ENCODE results near the gene CCDC28B.

The CCDC28B gene

DNA sequence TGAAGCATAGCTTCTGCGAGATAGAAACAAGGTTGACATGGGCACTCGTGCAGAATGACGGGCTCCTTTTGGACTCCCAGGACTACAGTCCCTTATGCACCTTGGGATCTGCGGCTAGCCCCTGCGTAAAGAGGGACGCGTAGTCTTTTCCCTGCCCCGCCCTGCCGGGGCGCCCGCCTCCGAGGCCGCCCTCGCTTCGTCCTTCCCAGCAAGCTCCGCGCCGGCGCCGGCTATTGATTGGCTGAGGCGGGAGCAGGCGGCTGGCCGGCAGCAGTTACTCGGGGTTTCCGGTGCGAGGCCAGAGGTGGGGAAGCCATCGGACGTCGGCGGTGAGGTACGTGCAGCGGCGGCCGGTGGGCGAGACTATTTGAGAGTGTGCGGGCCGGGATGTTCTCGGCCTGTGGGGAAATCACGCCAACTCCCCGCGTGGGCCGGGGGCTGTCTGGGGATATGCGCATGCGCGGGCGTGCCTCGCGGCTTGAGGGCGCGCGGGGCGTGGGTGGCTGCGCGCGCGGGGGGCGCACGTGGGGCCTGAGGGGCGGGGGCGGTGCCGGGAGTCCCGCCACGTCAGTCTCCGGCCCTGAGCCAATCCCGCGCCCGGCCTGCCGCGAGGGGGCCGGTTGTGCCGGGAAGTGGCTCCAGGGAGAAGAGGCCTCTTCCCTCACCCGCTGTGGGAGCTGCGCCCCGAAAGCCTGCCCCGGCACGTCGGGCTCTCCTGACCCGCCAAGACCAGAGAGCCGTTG, 20.8 kb upstream of the CCDC28B start, which contains the start of gene TXLNA:
Gene TXLNA (plus strand): TSS at position 233 of the 743 bp plus-strand sequence. CDS start 671 bp downstream, outside the sequence.
- peak; percentile 96 for DNase-seq (ENCODE audit: low read depth)
- H3K9ac ChIP-seq (ENCODE audit: low read length): peak within 1 kb of the TSS; percentile 99

DNA sequence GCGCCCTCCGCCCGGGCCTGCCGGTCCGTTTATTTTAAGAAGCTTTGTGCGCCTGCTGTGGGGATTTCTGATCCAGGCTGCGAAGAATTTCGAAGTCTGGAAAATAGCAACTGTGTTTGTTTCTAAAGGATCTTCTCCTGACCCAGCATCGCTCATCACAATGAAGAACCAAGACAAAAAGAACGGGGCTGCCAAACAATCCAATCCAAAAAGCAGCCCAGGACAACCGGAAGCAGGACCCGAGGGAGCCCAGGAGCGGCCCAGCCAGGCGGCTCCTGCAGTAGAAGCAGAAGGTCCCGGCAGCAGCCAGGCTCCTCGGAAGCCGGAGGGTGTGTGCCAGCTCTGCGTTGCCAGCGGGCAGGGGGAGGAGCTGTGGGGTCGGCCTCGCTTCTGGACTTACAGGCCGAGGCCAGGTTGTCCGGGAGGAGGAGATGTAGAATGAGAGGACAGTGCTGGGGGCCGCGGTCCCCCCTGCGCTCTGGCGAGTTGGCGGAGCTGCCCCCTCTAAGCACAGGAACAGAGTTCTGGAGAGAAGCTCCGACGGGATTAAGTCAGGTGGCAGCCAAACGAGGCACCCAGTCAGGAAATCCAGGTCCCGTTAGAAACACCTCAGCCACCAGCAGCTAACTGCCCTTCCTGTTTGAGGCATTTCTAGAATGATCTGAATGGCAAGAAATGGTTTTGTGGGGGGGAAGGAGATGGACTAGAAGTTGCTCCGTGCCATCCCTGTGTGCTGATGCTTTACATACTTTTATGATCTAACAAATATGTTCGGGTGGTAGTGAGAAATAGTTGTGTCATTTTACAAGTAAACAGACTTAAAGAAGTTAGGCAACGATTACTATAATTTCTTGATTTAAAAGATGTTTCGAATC, 20.0 kb upstream of the CCDC28B start:
- Histone ChIP-seq H3K4me1 (ENCODE audit: control insufficient read depth, insufficient read depth, low read length) (peaks cover 49% of the 10 kb centered on the region), H3K36me3 (ENCODE audit: control insufficient read depth, insufficient read depth, low read length, severe bottlenecking) (peaks cover 14% of the 10 kb centered on the region), H3K27me3 (replicated peaks; ENCODE audit: control insufficient read depth, insufficient read depth, low read length) (no peaks in the 10 kb centered on the region), H3K4me3 (ENCODE audit: low read length) (peak overlapping the region; percentile 86), H3K9ac (ENCODE audit: low read length) (peak overlapping the region; percentile 99), H3K9me3 (ENCODE audit: control insufficient read depth, low read length) (no peaks in the 10 kb centered on the region)
- DNase-seq (ENCODE audit: low read depth): peak; percentile 80

More for the DNA sequence above, 20.8 kb upstream of the CCDC28B start, which contains the start of gene TXLNA:
- Histone ChIP-seq H3K36me3 (ENCODE audit: control insufficient read depth, insufficient read depth, low read length, severe bottlenecking) (peaks cover 16% of the 10 kb centered on the region), H3K27me3 (replicated peaks; ENCODE audit: control insufficient read depth, insufficient read depth, low read length) (no peaks in the 10 kb centered on the region), H3K4me3 (ENCODE audit: low read length) (peak within 1 kb of the TSS; percentile 86), H3K9me3 (ENCODE audit: control insufficient read depth, low read length) (no peaks in the 10 kb centered on the region), H3K4me1 (ENCODE audit: control insufficient read depth, insufficient read depth, low read length) (peaks cover 46% of the 10 kb centered on the region)

DNA sequence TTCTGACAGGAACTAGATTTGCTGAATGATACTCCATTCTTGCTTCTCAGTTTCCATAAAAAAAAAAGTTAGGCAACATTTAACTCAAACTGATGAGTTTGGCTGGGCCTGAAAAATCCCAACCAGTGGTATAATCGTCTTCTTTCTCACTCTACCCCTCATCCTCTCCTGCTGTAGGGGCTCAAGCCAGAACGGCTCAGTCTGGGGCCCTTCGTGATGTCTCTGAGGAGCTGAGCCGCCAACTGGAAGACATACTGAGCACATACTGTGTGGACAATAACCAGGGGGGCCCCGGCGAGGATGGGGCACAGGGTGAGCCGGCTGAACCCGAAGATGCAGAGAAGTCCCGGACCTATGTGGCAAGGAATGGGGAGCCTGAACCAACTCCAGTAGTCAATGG, 19.3 kb upstream of the CCDC28B start:
- Histone ChIP-seq H3K9ac (ENCODE audit: low read length) (peak overlapping the region; percentile 99), H3K4me3 (ENCODE audit: low read length) (peak overlapping the region; percentile 86), H3K36me3 (ENCODE audit: control insufficient read depth, insufficient read depth, low read length, severe bottlenecking) (peaks cover 20% of the 10 kb centered on the region), H3K9me3 (ENCODE audit: control insufficient read depth, low read length) (no peaks in the 10 kb centered on the region), H3K4me1 (ENCODE audit: control insufficient read depth, insufficient read depth, low read length) (peaks cover 49% of the 10 kb centered on the region), H3K27me3 (replicated peaks; ENCODE audit: control insufficient read depth, insufficient read depth, low read length) (no peaks in the 10 kb centered on the region)
- no peak for DNase-seq (ENCODE audit: low read depth)

GRCh38 chr1:32181563-32181962, 18.8 kb upstream of the CCDC28B start:
- Histone ChIP-seq H3K9ac (ENCODE audit: low read length) (peak overlapping the region; percentile 99), H3K4me1 (ENCODE audit: control insufficient read depth, insufficient read depth, low read length) (peaks cover 49% of the 10 kb centered on the region), H3K36me3 (ENCODE audit: control insufficient read depth, insufficient read depth, low read length, severe bottlenecking) (peaks cover 25% of the 10 kb centered on the region), H3K27me3 (replicated peaks; ENCODE audit: control insufficient read depth, insufficient read depth, low read length) (no peaks in the 10 kb centered on the region), H3K9me3 (ENCODE audit: control insufficient read depth, low read length) (no peaks in the 10 kb centered on the region), H3K4me3 (ENCODE audit: low read length) (peak overlapping the region; percentile 86)
- DNase-seq (ENCODE audit: low read depth): no peak

- Histone ChIP-seq H3K9me3 (ENCODE audit: control insufficient read depth, low read length) (no peaks in the 10 kb centered on the region), H3K4me1 (ENCODE audit: control insufficient read depth, insufficient read depth, low read length) (peaks cover 49% of the 10 kb centered on the region), H3K36me3 (ENCODE audit: control insufficient read depth, insufficient read depth, low read length, severe bottlenecking) (peaks cover 30% of the 10 kb centered on the region), H3K27me3 (replicated peaks; ENCODE audit: control insufficient read depth, insufficient read depth, low read length) (no peaks in the 10 kb centered on the region), H3K9ac (ENCODE audit: low read length) (peak overlapping the region; percentile 99), H3K4me3 (ENCODE audit: low read length) (peak overlapping the region; percentile 86)
- no peak for DNase-seq (ENCODE audit: low read depth)
Observed at GRCh38 chr1:32182060-32182459, 18.3 kb upstream of the CCDC28B start.

DNA sequence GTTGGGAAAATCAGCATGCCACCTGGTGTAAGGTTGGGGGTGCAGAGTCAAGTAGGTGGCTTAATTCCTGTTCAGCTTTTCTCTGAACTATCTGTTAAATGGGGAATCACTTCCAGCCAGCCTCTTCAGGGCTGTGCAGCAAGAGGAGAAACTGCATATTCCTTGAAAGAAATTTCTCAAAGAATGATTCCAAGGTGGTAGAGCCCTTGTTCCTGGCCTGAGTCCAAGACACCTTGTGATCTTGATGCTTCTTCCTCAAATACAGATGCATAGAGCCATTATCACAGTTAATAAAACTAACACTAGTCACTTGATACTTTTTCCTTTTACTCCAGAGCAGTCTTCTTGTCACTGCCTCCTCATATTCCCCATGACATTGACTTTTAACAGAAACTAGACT, 15.7 kb upstream of the CCDC28B start:
- Histone ChIP-seq H3K4me3 (ENCODE audit: low read length) (peak overlapping the region; percentile 24), H3K9ac (ENCODE audit: low read length) (no peak overlapping the region)
- DNase-seq (ENCODE audit: low read depth): no peak

DNA sequence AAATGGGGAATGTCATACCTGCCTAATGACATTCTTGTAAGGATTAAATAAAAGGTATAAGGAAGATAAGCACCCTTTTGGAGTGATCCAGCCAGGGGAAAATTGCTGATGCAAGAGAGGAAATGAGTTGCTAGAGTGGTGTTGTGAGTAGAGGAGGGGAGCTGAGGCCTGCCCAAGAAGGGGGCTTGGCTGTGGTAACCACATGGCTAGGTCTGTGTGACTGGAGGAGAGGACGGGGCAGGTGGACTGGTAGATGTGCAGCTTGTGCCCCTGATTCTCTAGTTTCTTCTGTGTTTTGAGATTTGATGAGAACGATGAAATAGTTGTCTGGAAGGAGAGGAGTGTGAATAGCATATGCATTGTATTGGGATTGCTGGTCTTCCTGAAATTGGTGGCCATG, 14.3 kb upstream of the CCDC28B start:
- H3K27me3 ChIP-seq (replicated peaks; ENCODE audit: control insufficient read depth, insufficient read depth, low read length): no peaks in the 10 kb centered on the region
- no peak overlapping the region for H3K4me3 ChIP-seq (ENCODE audit: low read length)
- no peak overlapping the region for H3K9ac ChIP-seq (ENCODE audit: low read length)
- H3K4me1 ChIP-seq (ENCODE audit: control insufficient read depth, insufficient read depth, low read length): peaks cover 30% of the 10 kb centered on the region
- DNase-seq (ENCODE audit: low read depth): no peak
- no peaks in the 10 kb centered on the region for H3K9me3 ChIP-seq (ENCODE audit: control insufficient read depth, low read length)
- H3K36me3 ChIP-seq (ENCODE audit: control insufficient read depth, insufficient read depth, low read length, severe bottlenecking): peaks cover 70% of the 10 kb centered on the region

More for the DNA sequence above, 15.7 kb upstream of the CCDC28B start:
- H3K27me3 ChIP-seq (replicated peaks; ENCODE audit: control insufficient read depth, insufficient read depth, low read length): no peaks in the 10 kb centered on the region
- no peaks in the 10 kb centered on the region for H3K9me3 ChIP-seq (ENCODE audit: control insufficient read depth, low read length)
- peaks cover 33% of the 10 kb centered on the region for H3K4me1 ChIP-seq (ENCODE audit: control insufficient read depth, insufficient read depth, low read length)
- peaks cover 56% of the 10 kb centered on the region for H3K36me3 ChIP-seq (ENCODE audit: control insufficient read depth, insufficient read depth, low read length, severe bottlenecking)

DNA sequence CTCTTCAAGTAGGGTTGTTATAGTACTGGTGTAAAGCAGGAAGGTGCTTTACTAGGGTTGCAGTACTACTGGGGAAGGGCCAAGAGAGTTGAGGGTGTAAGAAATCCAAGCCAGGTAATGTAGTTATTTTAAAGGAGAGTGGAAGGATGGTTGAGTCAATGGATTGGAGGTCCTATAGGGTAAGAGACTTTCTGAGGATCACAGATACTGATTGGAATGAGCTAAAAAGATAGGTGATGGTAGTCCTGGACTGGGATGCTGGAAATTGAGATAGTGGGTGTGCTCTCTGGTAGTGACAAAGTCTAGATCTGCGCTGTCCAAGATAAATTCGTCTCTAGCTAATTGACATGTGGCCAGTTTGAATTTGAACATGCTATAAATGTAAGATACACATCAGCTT, 13.9 kb upstream of the CCDC28B start:
- Histone ChIP-seq H3K9me3 (ENCODE audit: control insufficient read depth, low read length) (no peaks in the 10 kb centered on the region), H3K4me1 (ENCODE audit: control insufficient read depth, insufficient read depth, low read length) (peaks cover 26% of the 10 kb centered on the region), H3K9ac (ENCODE audit: low read length) (no peak overlapping the region), H3K4me3 (ENCODE audit: low read length) (no peak overlapping the region), H3K36me3 (ENCODE audit: control insufficient read depth, insufficient read depth, low read length, severe bottlenecking) (peaks cover 74% of the 10 kb centered on the region), H3K27me3 (replicated peaks; ENCODE audit: control insufficient read depth, insufficient read depth, low read length) (no peaks in the 10 kb centered on the region)
- DNase-seq (ENCODE audit: low read depth): no peak

DNA sequence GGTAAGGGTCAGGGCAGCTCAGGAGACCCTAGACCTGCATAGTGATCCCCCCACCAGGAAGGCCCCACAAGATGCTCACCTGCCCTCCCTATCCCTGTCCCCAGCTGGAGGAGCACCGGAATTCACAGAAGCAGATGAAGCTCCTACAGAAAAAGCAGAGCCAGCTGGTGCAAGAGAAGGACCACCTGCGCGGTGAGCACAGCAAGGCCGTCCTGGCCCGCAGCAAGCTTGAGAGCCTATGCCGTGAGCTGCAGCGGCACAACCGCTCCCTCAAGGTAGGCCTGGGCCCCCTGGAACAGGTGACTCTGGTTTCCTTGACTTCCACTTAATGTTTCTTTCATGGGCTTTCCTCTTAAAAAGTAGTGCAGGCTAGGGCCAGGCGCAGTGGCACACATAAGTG, 12.5 kb upstream of the CCDC28B start:
- Histone ChIP-seq H3K4me3 (ENCODE audit: low read length) (no peak overlapping the region), H3K4me1 (ENCODE audit: control insufficient read depth, insufficient read depth, low read length) (peaks cover 13% of the 10 kb centered on the region), H3K9ac (ENCODE audit: low read length) (no peak overlapping the region), H3K27me3 (replicated peaks; ENCODE audit: control insufficient read depth, insufficient read depth, low read length) (no peaks in the 10 kb centered on the region), H3K9me3 (ENCODE audit: control insufficient read depth, low read length) (no peaks in the 10 kb centered on the region), H3K36me3 (ENCODE audit: control insufficient read depth, insufficient read depth, low read length, severe bottlenecking) (peaks cover 88% of the 10 kb centered on the region)
- no peak for DNase-seq (ENCODE audit: low read depth)

- DNase-seq (ENCODE audit: low read depth): no peak
- no peaks in the 10 kb centered on the region for H3K27me3 ChIP-seq (replicated peaks; ENCODE audit: control insufficient read depth, insufficient read depth, low read length)
- no peak overlapping the region for H3K4me3 ChIP-seq (ENCODE audit: low read length)
- H3K4me1 ChIP-seq (ENCODE audit: control insufficient read depth, insufficient read depth, low read length): peaks cover 15% of the 10 kb centered on the region
- H3K9me3 ChIP-seq (ENCODE audit: control insufficient read depth, low read length): no peaks in the 10 kb centered on the region
- H3K9ac ChIP-seq (ENCODE audit: low read length): no peak overlapping the region
- peaks cover 100% of the 10 kb centered on the region for H3K36me3 ChIP-seq (ENCODE audit: control insufficient read depth, insufficient read depth, low read length, severe bottlenecking)
Observed at GRCh38 chr1:32192220-32192948, 8.0 kb upstream of the CCDC28B start.

GRCh38 chr1:32194984-32195383, 5.4 kb upstream of the CCDC28B start:
- DNase-seq (ENCODE audit: low read depth): no peak
- Histone ChIP-seq H3K27me3 (replicated peaks; ENCODE audit: control insufficient read depth, insufficient read depth, low read length) (no peaks in the 10 kb centered on the region), H3K4me1 (ENCODE audit: control insufficient read depth, insufficient read depth, low read length) (peaks cover 25% of the 10 kb centered on the region), H3K9me3 (ENCODE audit: control insufficient read depth, low read length) (no peaks in the 10 kb centered on the region), H3K36me3 (ENCODE audit: control insufficient read depth, insufficient read depth, low read length, severe bottlenecking) (peaks cover 86% of the 10 kb centered on the region), H3K4me3 (ENCODE audit: low read length) (no peak overlapping the region), H3K9ac (ENCODE audit: low read length) (no peak overlapping the region)

Measured in adipocyte (in vitro differentiated cells).